Measurements from ENCODE around the gene CDK6.
A peak's percentile ranks its signal among the peaks of the same experiment; 100 is the strongest.

The CDK6 gene

DNA sequence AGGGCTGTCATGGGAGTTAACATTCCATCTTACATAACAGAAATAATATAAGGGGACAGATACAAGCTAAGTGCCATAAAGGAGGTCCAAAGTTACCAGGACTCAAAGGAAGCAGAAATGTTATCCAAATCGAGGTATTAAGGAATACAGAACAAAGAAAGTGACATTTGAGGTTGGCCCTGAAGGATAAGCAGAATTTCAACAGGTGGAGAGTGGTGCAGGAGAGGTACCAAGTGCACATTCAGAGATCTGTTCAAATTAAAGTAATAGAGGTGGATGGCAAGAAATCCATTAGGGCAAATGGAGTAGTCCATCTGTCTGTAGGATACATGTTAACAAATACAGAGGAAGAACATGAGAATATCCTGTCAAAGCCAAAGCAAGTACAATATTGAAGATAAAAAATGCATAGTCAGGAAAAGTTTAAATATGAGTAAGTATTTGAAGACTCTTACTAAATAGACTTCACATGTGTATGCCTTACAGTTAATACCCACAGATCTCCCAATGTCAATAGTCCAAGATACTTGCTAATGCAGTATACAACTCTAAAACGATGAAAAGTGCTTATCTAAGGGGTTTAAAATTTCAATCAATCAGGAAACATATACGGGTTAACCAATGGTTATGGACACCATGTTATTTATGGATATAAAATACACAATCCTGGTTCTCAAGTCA, 10.0 kb downstream of the CDK6 start:
- no peak for DNase-seq (ENCODE audit: low read depth, low spot score)

DNA sequence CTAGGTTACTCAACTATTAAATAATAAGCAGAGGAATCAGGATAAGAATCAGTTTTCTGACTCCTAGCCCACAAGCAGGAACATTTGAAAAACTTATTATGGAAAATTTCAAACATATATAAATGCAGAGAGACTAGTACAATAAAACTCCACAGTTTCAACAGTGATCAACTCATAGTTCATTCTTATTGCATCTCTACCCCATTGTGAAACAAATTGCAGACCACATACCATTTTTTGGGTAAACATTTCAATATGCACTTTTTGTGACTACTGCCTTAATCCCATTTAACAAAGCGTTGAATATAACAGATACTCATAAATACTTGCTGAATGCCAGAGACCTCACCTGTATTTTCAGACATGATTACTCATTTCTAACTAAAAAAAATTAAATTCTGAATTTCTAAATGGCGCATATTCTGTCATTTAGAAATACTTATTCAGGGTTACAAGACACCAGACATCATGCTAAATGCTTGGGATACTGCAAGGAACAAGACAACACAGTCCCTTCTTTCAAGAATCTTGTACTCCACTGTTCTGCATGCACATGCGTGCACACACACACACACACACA, 11.4 kb downstream of the CDK6 start:
- DNase-seq (ENCODE audit: low read depth, low spot score), result no peak

DNA sequence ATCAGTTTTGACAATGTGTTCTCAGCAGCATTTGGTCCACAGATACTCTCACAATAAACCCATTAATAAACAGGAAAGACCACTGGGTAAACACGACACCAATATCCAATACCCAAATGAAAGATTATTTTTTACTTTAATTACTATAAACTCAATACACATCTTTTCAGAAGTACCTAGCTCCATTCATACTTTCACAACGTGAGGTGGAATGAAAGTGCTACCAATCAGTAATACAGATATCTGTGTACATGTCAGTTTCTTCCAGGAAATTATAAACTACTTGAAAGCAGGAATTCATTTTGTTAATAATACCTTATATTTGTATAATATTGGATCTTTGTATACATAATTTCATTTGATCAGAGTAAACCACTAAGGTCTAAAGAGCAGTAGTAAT, 11.9 kb downstream of the CDK6 start:
- no peak for DNase-seq (ENCODE audit: low read depth, low spot score)

DNA sequence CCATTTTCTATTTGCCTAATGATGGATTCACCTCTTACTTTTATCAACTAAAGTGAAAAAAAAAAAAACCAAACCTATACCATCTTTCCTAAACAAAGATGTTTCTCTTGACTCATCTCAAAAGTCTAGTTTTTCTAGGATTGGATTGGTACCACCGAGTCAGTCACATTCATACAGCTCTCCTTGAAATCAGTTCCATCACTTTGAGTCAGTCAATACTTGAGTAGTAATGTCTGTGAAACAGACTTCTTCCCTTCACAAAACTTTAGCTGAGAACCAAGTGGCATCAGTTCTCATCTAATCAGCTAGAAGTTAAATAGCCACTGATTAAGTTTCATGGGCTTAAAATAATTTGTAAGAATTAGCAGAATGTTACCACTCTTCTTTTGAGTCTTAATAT, 13.3 kb downstream of the CDK6 start:
- no peak for DNase-seq (ENCODE audit: low read depth, low spot score)

DNA sequence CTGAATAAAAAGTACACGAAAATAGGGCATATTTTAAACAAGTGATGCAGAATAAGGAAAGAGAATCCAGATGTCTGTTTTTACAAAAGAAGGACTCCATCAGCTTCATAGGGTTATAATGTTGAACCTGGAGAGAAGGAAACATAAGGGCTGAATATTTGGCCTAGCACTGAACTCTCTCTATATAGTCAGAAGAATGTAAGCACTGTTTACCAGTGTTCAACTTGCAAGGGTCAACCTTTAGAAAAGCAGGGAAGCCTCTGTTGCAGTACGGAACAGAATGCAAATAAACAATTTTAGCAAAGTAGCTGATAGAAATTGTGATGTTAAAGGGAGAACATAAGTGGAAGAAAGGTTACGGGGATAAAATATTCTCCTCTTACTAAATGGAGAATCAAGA, 16.2 kb downstream of the CDK6 start:
- DNase-seq (ENCODE audit: low read depth, low spot score), result no peak

DNA sequence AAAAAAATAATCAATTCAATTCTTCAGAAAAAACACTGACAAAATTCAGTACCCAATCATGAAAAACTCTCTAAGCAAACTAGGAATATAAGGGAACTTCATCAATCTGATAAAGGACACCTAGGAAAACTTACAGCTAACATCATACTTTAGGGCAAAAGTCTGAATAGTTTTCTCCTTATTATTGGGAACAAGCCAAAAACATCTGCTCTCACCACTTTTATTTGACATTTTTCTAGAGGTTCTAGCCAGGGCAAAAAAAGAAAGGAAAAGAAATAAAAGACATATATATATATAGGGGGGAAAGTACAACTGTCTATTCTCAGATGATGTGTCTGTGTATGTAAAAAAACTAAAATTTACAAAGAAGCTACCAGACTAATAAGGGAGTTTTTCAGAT, 19.0 kb downstream of the CDK6 start:
- DNase-seq (ENCODE audit: low read depth, low spot score), result no peak

DNA sequence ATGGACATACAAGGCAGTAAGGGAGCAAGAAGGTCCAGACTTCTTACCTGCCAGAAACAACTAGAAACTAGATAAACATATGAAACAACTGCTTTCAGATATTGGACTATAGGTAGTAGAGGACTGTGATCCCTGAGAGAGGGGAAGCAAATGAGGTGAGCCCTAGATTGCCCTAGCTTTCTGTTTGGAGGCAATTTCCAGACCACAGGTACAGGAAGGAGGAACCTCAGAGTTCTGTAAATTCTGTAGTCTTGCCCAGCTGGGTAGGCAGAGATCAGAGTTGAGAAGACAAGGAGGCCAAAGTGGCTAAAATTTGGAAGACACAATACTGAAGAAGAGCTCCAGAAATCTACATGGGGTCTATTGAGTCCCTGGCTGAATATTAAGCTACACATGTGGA, 21.0 kb downstream of the CDK6 start:
- no peak for DNase-seq (ENCODE audit: low read depth, low spot score)

DNA sequence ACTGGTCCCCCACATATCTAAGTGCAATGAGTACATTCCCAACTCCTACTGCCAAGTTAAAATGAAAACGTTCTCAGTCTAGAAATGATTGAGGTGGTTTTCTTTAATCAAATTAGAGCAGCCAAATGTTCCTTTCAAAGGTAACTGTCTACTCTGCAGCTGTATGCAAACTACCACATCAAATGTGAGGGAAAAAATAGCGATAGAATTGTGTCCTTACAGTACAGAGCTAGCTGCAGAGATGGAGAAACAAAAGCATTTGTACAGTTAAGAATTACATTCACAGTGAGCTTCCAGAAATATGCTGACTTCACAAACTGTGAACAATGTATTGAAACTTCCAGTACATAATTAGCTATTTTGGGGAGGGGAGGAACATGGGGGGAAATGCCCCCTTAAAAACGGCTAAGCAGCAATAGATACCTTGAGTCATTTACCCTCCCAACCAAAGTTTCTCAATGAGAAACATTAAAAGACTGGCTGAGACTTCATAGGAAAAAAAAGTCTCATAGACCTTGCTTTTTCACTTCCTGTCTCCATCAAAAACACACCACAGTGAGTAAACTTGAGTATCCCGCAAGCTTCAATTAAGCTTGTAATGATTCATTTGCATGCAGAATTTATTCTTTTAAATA, 22.9 kb downstream of the CDK6 start:
- no peak for DNase-seq (ENCODE audit: low read depth, low spot score)

DNA sequence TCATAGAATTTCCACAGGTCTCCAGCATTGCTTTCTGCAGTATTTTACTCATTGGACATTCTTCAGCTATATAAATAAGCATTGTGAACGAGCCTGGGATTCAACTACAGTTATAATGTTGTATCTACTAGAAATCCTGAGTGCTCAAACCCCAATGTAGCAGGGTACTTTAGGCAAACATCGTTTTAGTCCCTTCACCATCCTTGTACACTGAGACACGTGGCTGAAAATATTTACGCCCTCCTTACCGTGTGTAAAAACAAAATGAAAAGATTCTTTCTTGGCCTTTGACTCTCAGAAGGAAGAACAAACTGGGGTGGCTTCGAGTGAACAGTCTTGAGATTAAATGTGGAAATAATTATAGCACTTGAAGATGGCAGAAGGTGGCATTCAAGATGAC, 25.2 kb downstream of the CDK6 start:
- DNase-seq (ENCODE audit: low read depth, low spot score), result no peak

DNA sequence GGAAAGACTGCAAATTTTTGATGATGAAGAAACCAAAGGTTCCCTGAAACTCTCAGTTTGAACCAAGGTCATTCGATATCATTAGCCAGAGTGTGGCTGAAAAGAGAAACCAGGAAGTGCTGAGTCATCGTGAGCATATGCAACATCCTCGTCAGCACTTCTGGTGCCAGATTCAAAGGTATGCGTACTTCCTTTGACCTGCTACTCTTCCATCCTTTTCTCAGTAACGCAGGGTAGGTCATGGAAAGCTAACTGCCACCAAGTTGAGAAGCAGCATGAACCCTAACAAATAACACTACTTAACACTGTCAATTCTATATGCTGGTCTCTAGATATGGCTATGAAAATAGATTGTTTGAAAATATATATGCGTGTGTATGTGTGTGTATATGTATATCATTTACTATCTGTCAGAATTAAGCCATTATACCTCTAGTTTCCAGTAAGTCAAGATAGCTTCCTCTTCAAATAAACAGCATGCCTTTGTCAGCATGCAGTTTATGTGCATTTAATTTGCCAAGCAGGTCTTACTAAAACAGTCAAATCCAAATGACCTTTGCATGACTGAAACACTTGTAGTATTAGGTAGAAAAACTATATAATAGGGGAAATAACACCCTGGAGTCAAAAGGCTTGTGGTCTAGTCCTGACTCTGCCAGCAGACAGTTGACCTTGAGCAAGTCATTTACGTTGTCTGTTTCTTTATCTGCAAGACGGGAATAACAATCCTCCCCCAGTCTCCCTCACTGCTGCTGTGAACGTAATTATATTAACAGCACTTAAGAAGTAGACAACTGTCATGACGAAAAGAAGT, 26.4 kb downstream of the CDK6 start:
- peak; percentile 58 for DNase-seq (ENCODE audit: low read depth, low spot score)

DNA sequence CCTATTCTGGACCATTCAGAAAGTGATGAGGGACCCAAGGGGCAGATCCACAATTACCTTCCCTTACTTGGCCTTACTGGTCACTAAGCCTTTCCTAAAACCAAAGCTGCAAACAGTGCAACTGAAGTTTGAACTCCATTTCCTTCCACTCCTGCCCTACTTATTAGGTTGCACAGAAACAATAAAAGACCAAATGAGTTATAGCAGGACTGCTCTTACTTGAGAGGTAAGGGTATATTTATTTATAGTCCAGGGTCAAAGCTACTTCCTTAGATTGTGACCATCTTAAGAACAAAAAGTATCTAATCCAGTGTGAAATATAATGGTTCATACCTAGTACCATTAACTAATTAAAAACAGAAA, 27.0 kb downstream of the CDK6 start:
- no peak for DNase-seq (ENCODE audit: low read depth, low spot score)

DNA sequence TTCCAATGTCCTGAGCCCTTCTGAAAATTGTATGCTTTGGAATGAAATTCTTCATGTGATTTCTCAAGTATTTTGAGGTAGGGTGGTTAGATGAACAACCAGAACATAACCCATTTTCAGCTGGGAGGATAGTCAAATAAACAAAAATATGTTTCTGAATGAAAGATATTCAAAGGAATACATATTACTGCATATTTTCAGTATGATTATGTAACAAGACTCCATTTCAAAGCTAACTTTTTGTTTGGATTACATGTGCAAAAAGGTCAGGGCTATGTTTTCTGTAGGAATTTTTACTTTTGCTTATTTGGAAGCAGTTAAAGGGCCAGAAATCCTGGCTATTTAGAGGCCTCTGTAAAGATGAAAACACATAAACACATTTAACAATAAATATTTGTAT, 27.7 kb downstream of the CDK6 start:
- DNase-seq (ENCODE audit: low read depth, low spot score), result no peak

DNA sequence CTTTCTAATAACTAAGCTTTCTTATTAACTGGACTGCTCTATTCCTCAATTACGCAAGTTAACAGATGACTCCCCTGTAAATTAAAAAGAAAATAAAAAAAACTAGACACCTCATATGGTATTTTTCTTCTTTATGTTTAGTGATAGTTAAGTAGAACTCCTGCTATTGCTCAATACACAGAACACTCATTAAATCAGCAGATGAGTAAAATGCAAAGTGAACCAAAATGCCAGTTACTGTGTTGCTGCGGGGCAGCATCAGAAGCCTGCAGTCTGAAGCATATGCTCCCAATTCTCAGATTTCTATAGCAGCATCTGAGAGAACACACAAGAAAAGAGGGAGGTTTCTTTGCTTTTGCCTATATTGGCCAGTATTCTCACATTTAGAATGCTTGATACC, 28.4 kb downstream of the CDK6 start:
- DNase-seq (ENCODE audit: low read depth, low spot score), result no peak

DNA sequence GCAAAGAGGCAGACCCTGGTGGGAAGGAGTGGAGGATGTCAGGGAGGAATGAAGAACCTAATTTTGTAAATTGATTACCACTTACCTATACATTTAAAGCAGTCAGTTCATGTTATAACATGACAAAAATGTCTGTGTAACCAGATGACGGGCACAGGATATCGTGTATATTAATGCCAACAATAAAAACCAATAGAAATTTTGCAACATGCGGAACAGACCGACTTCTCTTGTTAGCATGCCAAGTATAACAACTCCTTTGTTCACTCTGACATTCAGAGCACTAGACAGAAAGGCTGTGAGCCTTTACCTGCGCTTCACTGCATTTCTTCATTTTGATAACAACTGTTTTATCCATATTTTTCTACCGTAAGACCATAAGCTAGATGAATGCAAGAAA, 29.9 kb downstream of the CDK6 start:
- no peak for DNase-seq (ENCODE audit: low read depth, low spot score)

DNA sequence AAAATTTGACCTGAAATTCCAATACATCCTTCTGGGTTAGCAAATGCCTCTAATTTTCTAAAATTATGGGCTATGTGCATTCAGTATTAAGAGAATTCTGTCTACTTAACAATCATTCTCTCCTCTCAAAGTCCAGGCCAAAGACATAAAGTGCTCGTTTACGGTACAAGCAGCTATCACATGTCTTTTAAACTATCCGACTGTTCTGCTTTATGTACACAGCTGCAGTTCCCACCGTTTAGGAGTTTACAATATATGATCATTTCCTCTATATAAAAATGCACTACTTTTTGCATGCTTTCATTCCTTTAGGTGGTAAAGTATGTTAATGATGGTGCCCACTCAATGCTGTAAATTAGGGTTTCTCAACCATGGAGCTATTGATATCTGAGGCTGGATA, 34.0 kb downstream of the CDK6 start:
- DNase-seq (ENCODE audit: low read depth, low spot score), result no peak

DNA sequence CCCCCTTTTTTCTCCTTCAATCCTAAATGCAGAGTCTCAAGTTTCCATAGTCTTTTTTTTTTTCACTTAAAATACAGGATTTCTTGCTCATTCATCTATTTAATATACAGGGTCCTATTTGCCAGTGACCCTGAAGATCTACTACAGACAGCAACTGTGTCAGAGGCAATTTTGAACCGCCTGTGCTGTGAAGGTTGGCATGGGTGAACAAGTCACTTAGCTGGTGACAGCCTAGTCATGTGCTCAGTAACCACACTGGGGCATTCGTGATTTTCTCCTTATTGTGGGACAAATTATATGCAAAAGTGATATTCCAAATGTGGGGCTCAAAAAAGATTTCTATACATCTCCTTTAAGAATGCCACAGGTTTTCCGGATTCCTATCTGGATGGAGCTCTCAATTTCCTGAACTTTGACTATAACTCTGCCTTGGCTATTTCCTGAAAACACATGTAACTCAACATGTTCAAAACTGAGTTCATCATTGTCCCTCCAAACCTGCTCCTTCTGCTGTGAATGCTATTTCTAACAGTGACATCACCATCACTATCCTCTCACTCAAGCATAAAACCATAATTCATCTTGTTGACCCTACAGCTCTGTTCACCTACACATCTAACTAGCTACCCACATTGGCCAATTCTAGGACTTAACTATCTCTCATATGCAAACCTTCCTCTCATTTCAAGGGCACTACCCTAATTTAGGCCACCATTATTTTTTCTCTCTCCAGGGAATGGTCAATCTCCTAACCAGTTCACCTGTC, 36.7 kb downstream of the CDK6 start:
- DNase-seq (ENCODE audit: low read depth, low spot score), result no peak

DNA sequence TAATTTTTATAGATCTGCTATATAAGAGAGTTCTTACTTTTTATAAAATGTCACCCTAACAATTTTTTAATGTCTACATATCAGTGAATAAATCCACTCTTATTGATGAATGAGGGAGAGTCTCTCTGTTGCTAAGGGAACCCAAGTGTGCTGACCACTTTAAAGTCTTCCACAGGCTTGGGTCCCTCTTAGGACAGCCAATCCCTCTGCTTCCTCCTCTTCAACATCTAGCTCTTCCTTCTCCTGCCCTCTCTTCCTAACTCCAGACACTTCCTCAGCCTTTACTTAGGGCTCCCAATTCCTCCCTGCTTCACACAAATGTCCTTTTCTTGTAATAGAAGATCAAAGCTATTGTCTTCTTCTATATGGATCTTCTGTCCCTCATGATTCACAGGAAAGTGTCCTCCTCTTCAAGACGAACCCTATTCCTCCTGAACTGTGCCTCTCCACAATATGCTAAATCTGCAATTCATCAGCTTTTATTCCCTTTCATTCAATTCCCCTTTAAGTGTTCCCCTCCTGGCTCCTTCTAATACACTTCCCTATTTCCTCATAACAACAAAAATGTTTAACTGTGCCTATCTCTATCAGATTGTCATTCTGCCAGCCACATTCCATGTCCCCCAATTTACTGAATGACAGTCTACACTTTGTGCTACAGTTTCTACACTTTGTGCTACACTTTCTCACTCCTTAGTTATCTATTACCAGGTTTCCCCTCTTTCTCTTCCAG, 37.7 kb downstream of the CDK6 start:
- DNase-seq (ENCODE audit: low read depth, low spot score), result no peak

DNA sequence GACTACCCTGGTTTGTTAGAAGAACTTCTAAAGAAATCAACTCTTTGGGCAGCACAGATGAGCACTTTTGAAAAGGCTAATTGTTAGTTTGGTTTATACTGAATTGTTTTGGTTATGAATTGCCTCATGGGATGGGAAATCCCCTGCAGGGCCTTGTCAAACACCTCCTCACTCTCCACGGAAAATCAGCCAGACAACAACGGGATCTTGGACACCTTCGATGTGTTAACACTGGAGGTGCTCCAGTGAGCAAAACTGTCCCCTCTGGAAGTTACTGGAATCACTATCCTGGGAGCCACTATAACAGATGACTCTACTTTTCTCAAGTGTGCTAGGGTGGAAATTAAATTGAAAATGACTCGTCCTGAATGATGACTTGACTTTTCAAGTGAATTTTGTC, 38.7 kb downstream of the CDK6 start:
- DNase-seq (ENCODE audit: low read depth, low spot score), result no peak

DNA sequence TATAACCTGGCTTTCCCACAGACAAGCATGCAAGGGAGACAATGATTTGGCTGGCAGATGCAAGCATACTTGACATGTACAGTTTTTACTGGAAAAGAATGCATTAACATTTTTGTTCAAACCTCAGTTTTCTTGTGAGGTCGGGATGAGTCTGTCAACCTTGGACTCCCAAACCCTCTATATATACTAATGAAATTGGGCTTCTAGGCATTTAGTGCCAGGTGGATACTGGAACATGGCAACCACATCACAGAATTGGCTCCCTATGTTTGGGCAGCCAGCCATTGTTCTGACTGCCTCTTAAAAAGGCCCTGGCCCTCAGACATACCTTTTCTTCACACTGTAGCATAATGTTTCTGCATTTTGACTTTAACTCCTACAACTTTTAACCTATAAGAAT, 39.1 kb downstream of the CDK6 start:
- DNase-seq (ENCODE audit: low read depth, low spot score), result no peak

DNA sequence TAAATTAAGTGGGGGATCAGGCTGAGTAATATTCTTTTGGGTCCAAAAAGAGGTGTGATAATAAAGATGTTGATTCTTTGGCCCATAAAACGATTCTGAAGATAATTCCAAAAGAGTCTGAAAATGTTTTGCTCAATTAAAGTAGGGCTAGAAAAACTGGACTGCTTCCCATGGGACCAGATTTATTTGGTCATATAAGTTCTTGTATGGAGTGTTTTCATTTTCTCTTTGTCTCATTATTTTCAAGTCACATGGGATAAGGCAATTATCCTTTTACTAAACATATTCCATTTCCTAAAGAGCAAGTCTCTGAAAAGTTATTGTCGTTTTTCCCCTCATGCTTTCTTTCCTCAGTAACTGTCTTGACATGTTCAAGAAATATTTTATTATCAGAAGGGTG, 41.5 kb downstream of the CDK6 start:
- DNase-seq (ENCODE audit: low read depth, low spot score), result no peak

DNA sequence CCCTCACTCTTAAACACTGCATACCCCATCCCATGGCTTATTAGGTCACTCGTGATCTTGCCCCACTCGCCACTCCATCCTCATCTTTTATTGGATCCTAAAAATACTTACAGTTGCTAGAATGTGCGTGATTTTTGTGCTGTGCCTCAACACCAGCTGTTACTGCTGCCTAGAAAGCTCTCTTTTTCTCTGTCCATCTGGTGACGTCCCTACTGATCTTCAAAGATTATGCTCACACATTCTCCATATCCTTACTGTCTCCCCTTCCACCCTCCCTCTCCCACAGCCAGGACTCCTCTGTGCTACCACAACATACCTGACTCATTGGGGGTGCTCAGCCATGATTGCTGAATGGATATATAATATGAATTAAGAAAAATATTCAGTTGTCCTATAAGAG, 42.0 kb downstream of the CDK6 start:
- DNase-seq (ENCODE audit: low read depth, low spot score), result no peak

Data from brain pericyte (primary cell).